ENCODE data around the gene COL23A1. TPM values are rescaled to one million over a fixed set of nuclear protein-coding genes. Genes with fewer than 3 reads are reported as not detected.

COL23A1 gene
- total RNA-seq, 4 donors from 2014 or later, result 0.93 to 4.6 (median 2.4) TPM

GRCh38 chr5:178423431-178423830, 166.8 kb downstream of the COL23A1 start:
- TF ChIP-seq POLR2A (IDR thresholded peaks at IDR 0.05) (no peak), POLR2AphosphoS5 (IDR thresholded peaks at IDR 0.05) (no peak), EP300 (IDR thresholded peaks at IDR 0.05) (no peak)
- TF ChIP-seq, protein P1, sequence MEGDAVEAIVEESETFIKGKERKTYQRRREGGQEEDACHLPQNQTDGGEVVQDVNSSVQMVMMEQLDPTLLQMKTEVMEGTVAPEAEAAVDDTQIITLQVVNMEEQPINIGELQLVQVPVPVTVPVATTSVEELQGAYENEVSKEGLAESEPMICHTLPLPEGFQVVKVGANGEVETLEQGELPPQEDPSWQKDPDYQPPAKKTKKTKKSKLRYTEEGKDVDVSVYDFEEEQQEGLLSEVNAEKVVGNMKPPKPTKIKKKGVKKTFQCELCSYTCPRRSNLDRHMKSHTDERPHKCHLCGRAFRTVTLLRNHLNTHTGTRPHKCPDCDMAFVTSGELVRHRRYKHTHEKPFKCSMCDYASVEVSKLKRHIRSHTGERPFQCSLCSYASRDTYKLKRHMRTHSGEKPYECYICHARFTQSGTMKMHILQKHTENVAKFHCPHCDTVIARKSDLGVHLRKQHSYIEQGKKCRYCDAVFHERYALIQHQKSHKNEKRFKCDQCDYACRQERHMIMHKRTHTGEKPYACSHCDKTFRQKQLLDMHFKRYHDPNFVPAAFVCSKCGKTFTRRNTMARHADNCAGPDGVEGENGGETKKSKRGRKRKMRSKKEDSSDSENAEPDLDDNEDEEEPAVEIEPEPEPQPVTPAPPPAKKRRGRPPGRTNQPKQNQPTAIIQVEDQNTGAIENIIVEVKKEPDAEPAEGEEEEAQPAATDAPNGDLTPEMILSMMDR (IDR thresholded peaks at IDR 0.05), result no peak
- Histone ChIP-seq H3K4me3 (no peak overlapping the region), H3K9me3 (no peaks in the 10 kb centered on the region), H3K27me3 (no peaks in the 10 kb centered on the region), H3K4me1 (peaks cover 0 to 5% (median 0%) of the 10 kb centered on the region in 3 donors), H3K36me3 (no peaks in the 10 kb centered on the region), H3K27ac (no peak overlapping the region)
- WGBS, 2 donors (ENCODE audit: low coverage in 1 of 2), result 95% methylated on average over 4 of the region's 14 CpGs; no CpG with 5 or more reads in 1 of the 2 donors
- no peak for ATAC-seq

DNA sequence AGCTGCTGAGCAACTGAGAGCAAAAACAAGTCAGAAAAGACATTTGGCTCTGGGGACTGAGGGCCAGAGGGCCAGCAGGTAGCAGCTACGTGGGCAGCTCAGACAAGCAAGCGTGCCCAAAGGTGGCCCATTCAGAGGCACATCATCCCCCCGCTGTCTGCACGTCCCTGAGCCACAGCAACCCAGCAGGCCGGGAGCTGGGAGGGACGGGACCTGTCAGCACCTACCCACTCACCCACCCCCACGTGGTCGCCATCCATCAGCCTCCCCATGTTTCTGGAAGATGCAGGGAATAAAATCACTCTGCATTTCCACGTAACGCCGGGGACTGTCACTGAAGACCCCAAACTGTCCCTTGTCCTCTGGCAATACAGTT, 167.8 kb downstream of the COL23A1 start:
- WGBS, 2 donors (ENCODE audit: low coverage in 1 of 2), result 92% methylated on average over 2 to 10 of the region's 11 CpGs
- no peaks in the 10 kb centered on the region for H3K36me3 ChIP-seq
- no peak overlapping the region for H3K4me3 ChIP-seq
- H3K27ac ChIP-seq, result no peak overlapping the region
- no peaks in the 10 kb centered on the region for H3K4me1 ChIP-seq
- no peak for ATAC-seq
- H3K27me3 ChIP-seq, result no peaks in the 10 kb centered on the region
- no peak for TF ChIP-seq EP300 (IDR thresholded peaks at IDR 0.05)
- TF ChIP-seq POLR2AphosphoS5 (IDR thresholded peaks at IDR 0.05), result no peak
- TF ChIP-seq, protein P1 (IDR thresholded peaks at IDR 0.05), result no peak
- TF ChIP-seq POLR2A (IDR thresholded peaks at IDR 0.05), result no peak
- H3K9me3 ChIP-seq, result no peaks in the 10 kb centered on the region

- TF ChIP-seq POLR2A (IDR thresholded peaks at IDR 0.05) (no peak), POLR2AphosphoS5 (IDR thresholded peaks at IDR 0.05) (no peak), EP300 (IDR thresholded peaks at IDR 0.05) (no peak)
- TF ChIP-seq, protein P1 (IDR thresholded peaks at IDR 0.05), result no peak
- Histone ChIP-seq H3K4me3 (no peak overlapping the region), H3K36me3 (no peaks in the 10 kb centered on the region), H3K4me1 (no peaks in the 10 kb centered on the region), H3K27ac (no peak overlapping the region), H3K27me3 (no peaks in the 10 kb centered on the region), H3K9me3 (no peaks in the 10 kb centered on the region)
- ATAC-seq, result no peak
- WGBS, 2 donors (ENCODE audit: low coverage in 1 of 2), result 75 to 98% methylated on average over 5 to 9 of the region's 17 CpGs
Observed at GRCh38 chr5:178421699-178422399, 168.3 kb downstream of the COL23A1 start.

DNA sequence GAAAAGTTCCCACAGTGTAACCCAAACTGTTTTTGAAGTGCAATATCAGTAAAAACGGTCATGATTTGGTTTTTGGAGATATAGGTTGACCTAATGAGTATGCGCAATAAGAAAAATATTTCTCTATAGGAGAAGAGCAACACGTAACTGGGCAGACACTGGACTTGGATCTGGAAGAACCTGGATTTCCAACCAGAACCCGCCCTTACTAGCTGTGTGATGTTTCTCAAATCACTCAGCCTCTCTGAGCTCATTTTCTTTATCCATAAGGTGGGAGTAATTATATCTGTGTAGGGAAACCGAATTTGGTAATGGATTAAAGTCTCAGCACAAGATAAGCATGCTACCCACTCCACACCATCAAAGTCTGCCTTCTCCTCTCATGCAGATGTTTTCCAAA, 169.1 kb downstream of the COL23A1 start:
- 70 to 77% methylated on average over 2 to 5 of the region's 5 CpGs for WGBS, 2 donors (ENCODE audit: low coverage in 1 of 2)
- no peak for ATAC-seq
- no peaks in the 10 kb centered on the region for H3K27me3 ChIP-seq
- H3K36me3 ChIP-seq, result no peaks in the 10 kb centered on the region
- no peaks in the 10 kb centered on the region for H3K9me3 ChIP-seq
- H3K27ac ChIP-seq, result no peak overlapping the region
- TF ChIP-seq EP300 (IDR thresholded peaks at IDR 0.05) (no peak), POLR2AphosphoS5 (IDR thresholded peaks at IDR 0.05) (no peak), POLR2A (IDR thresholded peaks at IDR 0.05) (no peak)
- TF ChIP-seq, protein P1 (IDR thresholded peaks at IDR 0.05), result no peak
- H3K4me1 ChIP-seq, result no peaks in the 10 kb centered on the region
- H3K4me3 ChIP-seq, result no peak overlapping the region

DNA sequence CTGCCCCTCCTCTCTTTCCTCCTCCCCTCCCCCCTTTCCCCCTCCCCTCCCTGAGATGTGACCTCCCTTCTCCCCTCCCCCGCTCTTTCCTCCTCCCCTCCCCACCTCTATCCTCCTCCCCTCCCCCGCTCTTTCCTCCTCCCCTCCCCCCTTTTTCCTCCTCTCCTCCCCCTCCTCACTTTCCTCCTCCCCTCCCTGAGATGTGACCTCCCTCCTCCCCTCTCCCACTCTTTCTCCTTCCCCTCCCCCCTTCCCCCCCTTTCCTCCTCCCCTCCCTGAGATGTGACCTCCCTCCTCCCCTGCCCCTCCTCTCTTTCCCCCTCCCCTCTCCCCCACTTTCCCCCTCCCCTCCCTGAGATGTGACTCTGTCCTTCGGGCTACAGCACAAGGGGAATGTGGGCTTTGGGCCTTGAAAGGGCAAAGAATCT, 169.8 kb downstream of the COL23A1 start:
- WGBS, 2 donors (ENCODE audit: low coverage in 1 of 2), result no CpG with 5 or more reads among the region's 3 CpGs
- H3K27me3 ChIP-seq, result no peaks in the 10 kb centered on the region
- no peak for ATAC-seq
- no peaks in the 10 kb centered on the region for H3K9me3 ChIP-seq
- no peak overlapping the region for H3K4me3 ChIP-seq
- H3K36me3 ChIP-seq, result no peaks in the 10 kb centered on the region
- TF ChIP-seq EP300 (IDR thresholded peaks at IDR 0.05), result no peak
- TF ChIP-seq, protein P1 (IDR thresholded peaks at IDR 0.05), result no peak
- no peak for TF ChIP-seq POLR2A (IDR thresholded peaks at IDR 0.05)
- no peak for TF ChIP-seq POLR2AphosphoS5 (IDR thresholded peaks at IDR 0.05)
- no peak overlapping the region for H3K27ac ChIP-seq
- no peaks in the 10 kb centered on the region for H3K4me1 ChIP-seq

All from gastroesophageal sphincter (tissue), 4 donors.